B cell (primary cell): ENCODE results near the gene CST7. TPM values are rescaled to one million over a fixed set of nuclear protein-coding genes. Genes with fewer than 3 reads are reported as not detected.

Experiments used
- ATAC-seq: fragments of 200-7000 bp; cut with Tn5 transposase; one replicate; pipeline ENCODE4 v1.10.0; 2021; ENCODE audit warnings: low read depth, mild to moderate bottlenecking, moderate number of reproducible peaks, moderate library complexity
- CTCF ChIA-PET: fragments of 350-600 bp; sonication (Branson Sonifier 250); formaldehyde crosslinking; loops from one replicate; lab custom pipeline; 2021; ENCODE audit warnings: antibody characterized with exemption, inconsistent platforms; lab: Charles Lee
- POLR2A ChIA-PET: fragments of 350-600 bp; sonication (Branson Sonifier 250); formaldehyde crosslinking; loops from one replicate; lab custom pipeline; 2021; ENCODE audit warnings: antibody characterized with exemption; lab: Charles Lee
- DNase-seq: peaks from one replicate; pipeline ENCODE4 v3.0.0; 2013
- H2AFZ ChIP-seq: 2 replicates; pipeline ENCODE4 v1.6.1; 2012; ENCODE audit warnings: mild to moderate bottlenecking, low read depth, low read length; ENCODE audit not compliant: insufficient read depth, poor library complexity, severe bottlenecking
- H3K27ac ChIP-seq, 2 donors: 1 replicate in 1 of 2; 2 replicates in 1 of 2; pipeline ENCODE4 v1.5.1; 2012 to 2013; ENCODE audit warnings: low read length in 2 of 2, mild to moderate bottlenecking in 2 of 2, moderate library complexity in 1 of 2
- H3K27me3 ChIP-seq, 4 experiments: fragments of 200-600 bp in 1 of 4; sonication (generic) in 1 of 4; replicated peaks in 1 of 4; 1 replicate in 2 of 4; 2 replicates in 2 of 4; pipeline versions ENCODE4 v1.6.1 to v1.7.0; 2013 to 2016; ENCODE audit warnings: low read length in 3 of 4, mild to moderate bottlenecking in 2 of 4, mixed read lengths in 1 of 4, moderate library complexity in 1 of 4; ENCODE audit not compliant: insufficient read depth in 4 of 4, control insufficient read depth in 3 of 4; ENCODE audit errors: control extremely low read depth in 1 of 4
- H3K36me3 ChIP-seq, 2 experiments: replicated peaks in 1 of 2; 1 replicate in 1 of 2; 2 replicates in 1 of 2; pipeline versions ENCODE4 v1.6.1 to v1.7.1; 2013; ENCODE audit warnings: low read length in 1 of 2; ENCODE audit not compliant: insufficient read depth in 2 of 2, control insufficient read depth in 1 of 2; ENCODE audit errors: control extremely low read depth in 1 of 2, extremely low read depth in 1 of 2
- H3K4me1 ChIP-seq, 2 donors: fragments of 200-600 bp in 1 of 2; sonication (generic) in 1 of 2; 1 replicate in 1 of 2; 2 replicates in 1 of 2; pipeline versions ENCODE4 v1.5.1 to v1.6.1; 2013 to 2017; ENCODE audit warnings: low read length in 2 of 2; ENCODE audit not compliant: control insufficient read depth in 2 of 2, insufficient read depth in 2 of 2
- H3K4me2 ChIP-seq: replicated peaks from 2 replicates; pipeline ENCODE3; 2012; ENCODE audit warnings: mild to moderate bottlenecking, low read depth, low read length; ENCODE audit not compliant: poor library complexity, severe bottlenecking
- H3K4me3 ChIP-seq, 5 experiments: fragments of 200-600 bp in 1 of 5; sonication (generic) in 1 of 5; 1 replicate in 3 of 5; 2 replicates in 2 of 5; pipeline versions ENCODE4 v1.5.1 to v1.7.0; 2011 to 2016; ENCODE audit warnings: low read length in 4 of 5, mild to moderate bottlenecking in 4 of 5, low read depth in 2 of 5, control low read depth in 1 of 5, moderate library complexity in 1 of 5; ENCODE audit not compliant: insufficient read depth in 1 of 5; ENCODE audit errors: control extremely low read depth in 1 of 5, extremely low read depth in 1 of 5
- H3K79me2 ChIP-seq: fragments of 200-600 bp; sonication (generic); one replicate; pipeline ENCODE4 v1.6.0; 2016; ENCODE audit warnings: low read length; ENCODE audit not compliant: control insufficient read depth, insufficient read depth
- H3K9ac ChIP-seq: fragments of 200-600 bp; sonication (generic); 2 replicates; pipeline ENCODE4 v1.6.1; 2017; ENCODE audit warnings: mild to moderate bottlenecking, low read length, moderate library complexity
- H3K9me3 ChIP-seq, 3 donors: one replicate each; pipeline versions ENCODE4 v1.6.1 to v1.7.1; 2013; ENCODE audit warnings: low read length in 2 of 3; ENCODE audit not compliant: control insufficient read depth in 2 of 3, insufficient read depth in 1 of 3; ENCODE audit errors: control extremely low read depth in 1 of 3
- H4K20me1 ChIP-seq: 2 replicates; pipeline ENCODE4 v1.6.0; 2012; ENCODE audit warnings: mild to moderate bottlenecking, low read length; ENCODE audit not compliant: insufficient read depth, control insufficient read depth, poor library complexity, severe bottlenecking
- H3K27ac Mint-ChIP-seq: one replicate; pipeline ENCODE4 v1.8.0; 2021; ENCODE audit warnings: mixed read lengths
- H3K27me3 Mint-ChIP-seq: one replicate; pipeline ENCODE4 v1.8.0; 2021; ENCODE audit warnings: mixed read lengths
- H3K4me1 Mint-ChIP-seq: one replicate; pipeline ENCODE4 v1.8.0; 2021; ENCODE audit warnings: mixed read lengths
- H3K4me3 Mint-ChIP-seq: one replicate; pipeline ENCODE4 v1.8.0; 2021; ENCODE audit warnings: mixed read lengths
- H3K9me3 Mint-ChIP-seq: one replicate; pipeline ENCODE4 v1.8.0; 2022; ENCODE audit warnings: mixed read lengths; ENCODE audit not compliant: insufficient read depth
- CTCF ChIP-seq: fragments of 200-600 bp; IDR thresholded peaks from one replicate; pipeline ENCODE4 v1.8.0; 2022; ENCODE audit warnings: antibody characterized with exemption, mild to moderate bottlenecking
- EZH2 ChIP-seq: IDR thresholded peaks from 2 replicates; pipeline ENCODE4 v1.6.1; 2012; ENCODE audit warnings: borderline replicate concordance, low read depth, mild to moderate bottlenecking, moderate library complexity, low read length; ENCODE audit not compliant: insufficient read depth, poor library complexity, severe bottlenecking
- WGBS: methylation state at CpG from one replicate; pipeline ENCODE4 v1.1.5; 2013; ENCODE audit warnings: missing lambda C conversion rate; ENCODE audit not compliant: insufficient coverage; 5-methylcytosine and 5-hydroxymethylcytosine counted together
- intact Hi-C: fragments of 100-400 bp; cut with micrococcal nuclease; formaldehyde crosslinking; loops from one replicate; pipeline ENCODE4 v1.10.0; 2022
- polyA plus RNA-seq: library from polyadenylated mRNA; depleted of rRNA; stranded (reverse); fragments of >200 nt; gene quantifications from 2 replicates; pipeline ENCODE4 v1.2.3, GENCODE V29; 2012
- total RNA-seq, 2 donors: library from RNA; stranded (reverse); fragments of 120-200 nt in 1 of 2; gene quantifications; 1 replicate in 1 of 2; 2 replicates in 1 of 2; pipeline versions ENCODE4 v1.2.3 to v1.2.4, GENCODE V29; 2013 to 2022

The CST7 gene
- total and polyA plus RNA-seq, 2 donors (not counting 1 experiment from before 2014, with no cell fraction given), result 0.94 to 3.4 TPM

DNA sequence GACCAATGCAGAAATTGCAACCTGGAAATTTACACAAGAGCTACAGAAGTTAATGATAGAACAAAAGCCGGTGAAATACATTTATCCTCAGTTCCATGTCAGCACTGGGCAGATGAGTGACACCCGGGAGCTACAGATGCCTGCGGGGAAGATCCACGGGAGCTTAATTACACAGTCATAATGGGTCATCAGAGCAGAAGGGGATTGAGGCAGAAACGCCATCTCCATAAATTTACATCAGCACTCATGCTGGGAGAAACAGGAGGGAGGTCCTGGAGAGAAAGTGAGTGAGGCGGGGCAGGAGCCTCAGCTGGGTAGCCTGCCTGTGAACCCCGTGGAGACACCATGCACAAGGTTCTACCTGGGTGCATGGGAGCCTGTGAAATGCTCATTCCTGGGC, 37.6 kb upstream of the CST7 start:
- intact Hi-C loops, result no loop called here
- H2AFZ ChIP-seq, result no peak overlapping the region
- no peak overlapping the region for H3K4me2 ChIP-seq
- ChIA-PET CTCF (no interaction called here), POLR2A (no interaction called here)
- 87% methylated on average over 3 of the region's 7 CpGs for WGBS
- H3K27ac Mint-ChIP-seq, result no peak overlapping the region
- no peaks in the 10 kb centered on the region for H3K27me3 Mint-ChIP-seq
- H3K27ac ChIP-seq, result no peak overlapping the region
- no peaks in the 10 kb centered on the region for H3K4me1 Mint-ChIP-seq
- H3K9me3 ChIP-seq, result peaks cover 2 to 17% (median 2%) of the 10 kb centered on the region in 3 donors
- no peaks in the 10 kb centered on the region for H3K36me3 ChIP-seq
- no peak overlapping the region for H3K9ac ChIP-seq
- no peaks in the 10 kb centered on the region for H3K4me1 ChIP-seq
- H3K4me3 Mint-ChIP-seq, result no peak overlapping the region
- no peak for ATAC-seq
- H3K79me2 ChIP-seq, result no peaks in the 10 kb centered on the region
- H3K9me3 Mint-ChIP-seq, result peaks cover 9% of the 10 kb centered on the region
- H4K20me1 ChIP-seq, result no peaks in the 10 kb centered on the region
- DNase-seq, result no peak
- no peak for TF ChIP-seq CTCF
- TF ChIP-seq EZH2, result no peak
- H3K4me3 ChIP-seq, result no peak overlapping the region
- H3K27me3 ChIP-seq, result peaks cover 0 to 2% (median 0%) of the 10 kb centered on the region in 4 experiments

DNA sequence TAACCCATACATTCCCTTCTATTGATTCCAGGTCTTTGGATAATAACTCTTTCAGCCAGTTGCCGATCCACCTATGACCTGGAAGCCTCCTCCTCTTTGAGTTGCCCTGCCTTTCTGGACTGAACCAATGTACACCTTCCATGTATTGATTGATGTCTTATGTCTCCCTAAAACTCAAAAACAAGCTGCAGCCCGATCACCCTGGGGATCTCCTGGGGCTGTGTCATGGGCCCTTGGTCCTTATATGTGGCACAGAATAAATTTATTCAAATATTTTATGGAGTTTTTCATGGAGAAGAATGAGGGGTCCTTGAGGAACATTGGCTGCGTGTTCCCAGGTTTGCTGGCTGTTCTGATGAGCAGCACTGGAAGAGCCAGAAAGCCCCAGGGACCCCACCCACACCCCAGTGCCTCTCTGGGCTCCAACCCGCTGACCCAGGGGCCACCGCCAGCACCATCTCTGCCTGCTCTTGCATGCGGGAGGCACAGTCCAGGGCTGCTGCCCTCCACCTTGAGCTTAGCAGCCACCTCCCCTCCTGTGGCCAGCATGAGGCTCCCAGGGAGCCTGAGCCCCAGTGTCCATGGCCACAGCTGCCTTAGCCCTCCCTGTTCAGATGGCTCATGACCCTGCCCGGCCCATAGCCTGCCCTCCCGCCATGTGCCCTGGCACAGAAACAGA, 36.5 kb upstream of the CST7 start:
- POLR2A ChIA-PET, result no interaction called here
- no peak for DNase-seq
- Histone ChIP-seq H3K4me2 (no peak overlapping the region), H3K27me3 (peaks cover 0 to 2% (median 0%) of the 10 kb centered on the region in 4 experiments), H3K9ac (no peak overlapping the region), H3K36me3 (no peaks in the 10 kb centered on the region), H4K20me1 (no peaks in the 10 kb centered on the region), H3K79me2 (no peaks in the 10 kb centered on the region), H3K27ac (no peak overlapping the region), H2AFZ (no peak overlapping the region), H3K9me3 (peaks cover 0 to 17% (median 2%) of the 10 kb centered on the region in 3 donors), H3K4me3 (no peak overlapping the region), H3K4me1 (no peaks in the 10 kb centered on the region)
- Mint-ChIP-seq H3K4me1 (no peaks in the 10 kb centered on the region), H3K9me3 (peaks cover 3% of the 10 kb centered on the region), H3K4me3 (no peak overlapping the region), H3K27me3 (peaks cover 5% of the 10 kb centered on the region), H3K27ac (no peak overlapping the region)
- no peak for ATAC-seq
- TF ChIP-seq EZH2 (no peak), CTCF (no peak)
- intact Hi-C loops, result no loop called here
- WGBS, result 92% methylated on average over 6 of the region's 8 CpGs
- CTCF ChIA-PET, result no interaction called here
